Stimulated activated CD4-positive, alpha-beta T cell treated with anti-CD3 and anti-CD28 coated beads, Interleukin-1b, Interleukin-23, amount 100 ng/mL, for 24 hours (primary cell): ENCODE data around the gene SBSN.

ENCODE experiments used
- DNase-seq, 4 experiments: peaks; one replicate each; pipeline ENCODE4 v3.0.0-alpha.2; 2020; ENCODE audit warnings: low read depth in 4 of 4, low spot score in 1 of 4

SBSN gene

DNA sequence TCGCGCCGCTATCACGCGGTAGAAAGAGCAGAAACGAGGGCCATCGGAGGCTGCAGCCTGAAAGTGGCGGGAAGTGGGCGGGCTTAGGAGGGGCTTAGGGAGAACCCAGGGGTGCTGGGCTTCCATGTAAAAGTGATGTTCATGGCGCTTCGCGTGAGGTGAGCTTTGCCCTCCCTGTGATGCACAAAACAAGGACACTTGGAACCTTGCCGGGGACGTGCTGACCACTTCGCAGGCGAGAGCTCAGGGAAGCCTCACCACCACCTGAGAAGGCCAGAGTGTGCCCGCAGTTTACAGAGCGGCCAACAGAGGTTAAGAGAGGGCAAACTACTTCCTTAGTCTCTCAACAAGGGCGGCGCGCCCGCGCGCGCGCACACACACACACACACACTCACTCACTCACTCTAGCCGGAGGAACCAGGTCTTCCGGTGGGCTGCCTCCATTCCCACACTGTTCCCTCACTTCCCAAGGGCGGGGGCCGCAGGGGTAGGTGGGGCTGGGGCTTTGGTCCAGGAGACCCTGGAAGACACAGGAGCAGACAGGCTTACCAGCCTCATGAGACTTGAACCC, 5.8 kb upstream of the SBSN start:
- peak in 1 of 4 experiments; percentile 25 for DNase-seq

DNA sequence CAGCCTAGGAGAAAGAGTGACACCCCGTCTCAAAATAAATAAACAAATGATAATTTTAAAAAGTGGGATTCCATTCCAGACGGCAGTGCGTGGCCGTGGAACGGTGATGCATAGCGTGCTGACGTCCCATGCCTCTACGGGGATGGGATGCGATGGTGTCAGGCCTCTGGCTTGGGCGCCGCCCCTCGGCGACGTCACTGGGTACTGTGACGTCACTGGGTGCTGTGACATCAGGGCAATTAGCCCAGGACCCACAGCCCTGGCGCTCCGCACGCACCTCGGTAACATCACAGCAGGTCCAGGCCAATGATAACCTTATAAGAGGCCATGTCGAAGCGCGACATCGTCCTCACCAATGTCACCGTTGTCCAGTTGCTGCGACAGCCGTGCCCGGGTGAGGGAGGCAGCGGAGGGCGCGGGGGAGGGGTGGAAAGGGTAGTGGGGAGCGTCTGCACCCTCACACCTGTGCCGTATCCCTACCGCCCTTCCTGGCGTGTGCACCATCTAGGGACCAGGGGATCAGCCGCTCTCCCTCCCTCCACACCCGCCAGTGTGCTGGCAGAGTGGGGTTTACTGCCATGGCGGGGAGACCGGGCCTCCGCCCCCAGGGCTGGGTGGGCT, 5.2 kb upstream of the SBSN start, which contains the start of gene GAPDHS:
TSS of gene GAPDHS (plus strand) at position 256 of the 621 bp plus-strand sequence. CDS start at position 328, 72 bp downstream.
- DNase-seq: no peak

- no peak for DNase-seq
These were observed 3.2 kb upstream of the SBSN start for GRCh38 chr19:35531291-35531690.

GRCh38 chr19:35529241-35530218, 1.4 kb upstream of the SBSN start:
- no peak for DNase-seq

DNA sequence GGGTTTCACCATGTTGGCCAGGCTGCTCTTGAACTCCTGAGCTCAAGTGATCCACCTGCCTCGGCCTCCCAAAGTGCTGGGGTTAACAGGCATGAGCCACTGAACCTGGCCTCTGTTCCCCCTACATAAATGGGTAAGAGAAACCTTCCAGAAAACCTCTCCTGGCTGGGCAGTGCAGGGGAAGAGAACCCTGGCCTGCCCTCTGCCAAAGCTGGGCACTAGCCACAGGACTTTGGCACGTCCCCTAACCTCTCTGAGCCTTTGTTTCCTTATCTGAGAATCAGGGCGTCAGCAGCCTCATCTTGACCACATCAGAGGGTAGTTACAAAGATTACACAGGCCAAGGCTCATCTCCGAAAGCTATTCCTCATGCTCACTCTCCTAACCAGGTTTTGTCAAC, 2.2 kb downstream of the SBSN start:
- DNase-seq: no peak

DNA sequence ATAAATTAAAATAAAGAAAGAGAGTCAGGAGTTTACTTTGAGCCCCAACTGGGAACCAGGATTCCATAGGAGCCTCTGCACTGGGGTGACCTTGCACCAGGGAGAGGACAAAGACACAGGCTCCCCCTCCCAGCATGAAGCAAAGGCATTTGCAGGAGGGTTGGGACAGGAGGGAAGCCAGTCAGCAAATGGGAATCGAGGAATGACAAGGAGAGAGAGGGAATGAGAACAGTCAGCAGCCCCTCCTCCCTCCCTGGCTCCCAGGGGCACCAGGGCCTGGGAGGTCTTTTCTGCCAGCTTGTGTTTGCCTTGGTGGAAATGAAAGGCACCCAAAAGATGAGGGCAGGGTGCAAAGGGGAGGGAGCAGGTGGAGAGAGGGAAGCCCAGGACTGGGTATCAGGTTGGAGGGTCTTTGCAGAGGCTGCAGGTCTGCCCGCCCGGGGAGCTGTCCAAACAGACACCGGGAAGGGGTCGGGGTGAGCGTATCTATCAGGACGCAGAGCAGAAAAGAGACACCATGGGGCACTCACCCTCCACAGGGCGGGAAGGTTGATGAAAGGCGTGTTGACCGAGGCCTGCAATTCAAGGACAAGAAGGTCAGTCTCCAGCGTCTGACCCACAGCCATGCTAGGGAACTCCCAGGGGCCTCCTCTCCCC, 3.8 kb downstream of the SBSN start:
- DNase-seq: no peak

- no peak for DNase-seq
These were observed 5.3 kb downstream of the SBSN start for GRCh38 chr19:35522745-35523327.

DNA sequence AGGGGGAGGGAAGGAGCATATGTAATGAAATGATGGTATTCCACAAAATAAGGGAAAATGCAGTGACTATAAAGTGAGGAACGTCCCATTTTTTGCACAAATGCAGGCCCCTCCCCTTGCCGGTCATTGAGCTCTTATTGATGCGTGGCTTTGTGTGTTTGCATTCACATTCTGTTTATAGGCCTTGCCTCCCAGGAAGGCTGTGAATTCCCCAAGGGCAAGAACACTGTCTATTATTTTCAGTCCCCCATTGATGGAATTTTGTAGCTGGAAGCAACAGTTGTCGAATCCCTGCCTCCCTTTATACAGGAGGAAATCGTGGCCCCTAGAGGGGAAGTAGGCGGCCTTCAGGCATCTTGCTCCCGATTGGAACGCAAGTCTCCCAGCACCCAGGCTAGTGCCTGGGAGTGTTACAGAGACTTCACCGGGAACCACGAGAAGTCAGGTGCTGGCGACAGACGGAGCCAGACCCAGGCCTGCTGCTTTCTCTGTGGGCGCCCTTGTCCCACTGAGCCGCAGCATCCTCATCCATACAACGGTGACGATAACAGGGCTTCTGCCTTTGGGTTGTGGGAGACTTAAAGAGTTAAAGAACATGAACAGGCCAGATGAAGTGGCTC, 6.9 kb downstream of the SBSN start:
- no peak for DNase-seq

DNA sequence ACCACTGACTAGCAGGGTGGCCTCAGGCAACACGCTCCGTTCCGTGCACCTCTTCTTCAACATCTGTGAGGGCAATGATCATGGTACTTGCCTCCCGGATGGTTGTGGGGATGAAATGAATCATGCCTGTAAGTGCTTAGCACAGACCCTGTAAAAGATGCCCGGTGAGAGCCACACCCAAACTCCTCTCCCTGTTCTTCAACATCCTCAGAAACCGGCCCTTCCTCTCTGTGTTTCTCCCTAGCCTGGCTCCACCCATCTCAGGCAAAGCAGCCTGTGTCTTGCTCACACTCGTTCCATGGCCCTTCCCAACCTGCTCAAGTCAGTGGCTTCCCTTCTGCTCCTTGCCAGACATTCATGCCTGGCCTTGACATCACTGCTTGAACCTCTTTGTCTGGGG, 8.8 kb downstream of the SBSN start:
- no peak for DNase-seq

- DNase-seq: no peak
These were observed 9.8 kb downstream of the SBSN start for GRCh38 chr19:35518313-35518712.

DNA sequence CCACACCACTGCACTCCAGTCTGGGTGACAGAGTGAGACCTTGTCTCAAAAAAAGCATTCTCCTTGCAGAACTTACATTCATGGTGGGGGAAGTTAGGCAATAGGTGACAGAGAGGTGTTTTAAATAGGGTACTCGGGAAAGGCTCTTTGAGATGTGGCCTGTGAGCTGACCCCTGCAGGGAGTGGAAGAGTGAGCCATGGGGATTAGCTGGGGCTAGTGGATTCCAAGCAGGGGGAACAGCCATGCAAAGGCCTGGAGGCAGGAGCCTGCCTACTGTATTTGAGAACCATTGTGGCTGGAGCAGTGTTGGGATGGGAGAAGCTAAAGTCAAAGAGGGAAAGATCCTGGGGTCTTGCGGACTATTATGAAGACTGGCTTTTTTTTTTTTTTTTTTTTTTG, 10.8 kb downstream of the SBSN start:
- DNase-seq: no peak

GRCh38 chr19:35516310-35516709, 11.8 kb downstream of the SBSN start:
- DNase-seq: no peak

DNA sequence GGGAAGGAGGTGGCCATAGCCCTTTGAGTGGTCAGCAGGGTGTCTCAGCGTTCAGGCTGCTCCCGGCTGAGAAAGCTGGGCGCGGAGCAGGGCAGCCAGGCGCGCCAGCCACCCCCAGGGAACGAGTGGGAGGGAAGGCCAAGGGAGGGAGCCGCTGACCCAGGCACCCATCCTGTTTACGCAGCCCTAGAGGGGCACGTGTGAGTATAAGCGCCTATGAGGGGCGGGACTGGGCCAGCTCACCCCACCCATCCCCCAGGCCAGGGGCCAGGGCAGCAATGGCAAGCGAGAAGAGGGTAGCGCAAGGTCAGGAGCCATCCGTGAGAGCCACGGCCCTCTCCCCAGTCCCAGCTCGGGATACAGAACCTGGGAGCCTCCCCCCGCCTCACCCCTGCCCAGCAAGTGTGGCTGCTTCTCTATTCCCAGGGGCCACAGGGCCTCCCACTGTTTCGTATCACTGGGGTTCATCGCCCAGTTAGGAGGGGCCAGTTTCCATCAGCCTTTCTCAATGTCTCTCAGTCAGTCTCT, 13.8 kb downstream of the SBSN start:
- DNase-seq: no peak

- DNase-seq: no peak
These were observed 14.4 kb downstream of the SBSN start, which contains the start of gene DMKN for GRCh38 chr19:35513628-35514281. DMKN (minus strand) TSS chr19:35513649; CDS start chr19:35513475, 174 bp downstream.

DNA sequence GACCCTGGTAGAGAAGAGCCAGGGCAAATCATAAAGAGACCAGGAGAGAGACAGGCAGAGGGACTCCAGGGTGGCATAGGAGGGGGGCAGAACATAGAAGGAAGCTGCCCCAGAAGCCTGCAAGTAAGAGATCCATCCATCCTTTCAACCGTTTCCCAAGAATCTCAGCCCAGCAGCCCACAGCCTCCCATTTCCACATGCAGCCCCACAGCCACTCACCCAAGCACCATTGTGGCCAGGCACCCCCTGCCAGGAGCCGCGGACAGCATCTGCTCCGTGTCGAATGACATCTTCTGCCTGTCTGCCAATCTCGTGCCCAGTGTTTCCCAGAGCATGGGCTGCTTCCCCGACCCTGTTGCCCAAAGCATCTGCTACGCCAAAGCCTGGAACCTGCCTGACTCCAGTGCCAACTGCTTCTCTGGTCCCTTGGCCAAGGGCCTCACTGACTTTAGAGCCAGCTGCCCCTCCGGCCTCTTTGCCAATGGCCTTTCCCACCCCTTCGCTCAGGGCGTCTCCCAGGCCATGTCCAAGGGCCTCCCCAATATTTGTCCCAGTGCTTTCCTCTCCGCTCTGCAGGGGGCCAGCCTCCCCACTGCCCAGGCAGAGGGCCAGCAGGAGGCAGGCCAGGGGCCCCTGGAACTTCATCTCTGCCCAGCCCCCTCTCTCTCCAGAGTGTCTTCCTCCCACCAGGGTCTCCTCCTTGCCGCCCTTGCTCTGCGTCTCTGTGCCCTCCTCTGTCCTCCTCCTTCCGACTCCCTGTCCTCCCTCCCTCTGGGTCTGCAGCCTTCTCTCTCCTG, 15.1 kb downstream of the SBSN start:
- no peak for DNase-seq

DNA sequence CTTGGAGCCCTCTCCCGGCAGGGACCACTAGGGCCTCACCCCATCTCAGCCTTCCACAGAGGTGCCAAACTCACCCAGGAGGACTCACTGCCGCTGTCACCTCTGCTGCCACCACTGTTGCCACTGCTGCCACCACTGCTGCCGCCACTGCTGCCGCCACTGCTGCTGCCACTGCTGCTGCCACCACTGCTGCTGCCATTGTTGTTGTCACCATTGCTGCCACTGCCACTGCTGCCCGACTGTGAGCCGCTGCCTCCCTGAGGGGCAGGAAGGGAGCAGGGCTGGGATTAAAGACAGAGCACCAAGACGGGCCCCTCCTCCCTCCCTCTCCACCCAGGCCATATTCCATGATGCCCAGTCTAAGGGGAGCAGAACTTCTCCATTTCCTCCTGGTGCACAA, 16.8 kb downstream of the SBSN start:
- no peak for DNase-seq

DNA sequence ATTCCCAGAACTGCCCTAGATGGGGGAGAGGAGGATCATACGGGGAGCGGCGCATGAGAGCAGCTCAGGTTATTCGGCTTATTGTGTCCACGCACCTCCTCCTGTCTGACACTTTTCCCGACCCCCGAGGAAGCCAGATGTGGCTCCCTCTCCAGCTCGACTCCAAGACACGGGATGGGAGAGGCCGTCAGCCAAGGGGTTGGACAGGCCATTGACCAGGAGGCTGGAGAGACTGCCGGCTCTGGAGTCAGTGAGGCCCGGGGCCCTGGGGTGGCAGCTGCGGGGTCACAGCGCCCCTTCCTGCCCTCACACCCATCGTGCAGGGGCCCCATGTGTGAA, 17.5 kb downstream of the SBSN start:
- no peak for DNase-seq

DNA sequence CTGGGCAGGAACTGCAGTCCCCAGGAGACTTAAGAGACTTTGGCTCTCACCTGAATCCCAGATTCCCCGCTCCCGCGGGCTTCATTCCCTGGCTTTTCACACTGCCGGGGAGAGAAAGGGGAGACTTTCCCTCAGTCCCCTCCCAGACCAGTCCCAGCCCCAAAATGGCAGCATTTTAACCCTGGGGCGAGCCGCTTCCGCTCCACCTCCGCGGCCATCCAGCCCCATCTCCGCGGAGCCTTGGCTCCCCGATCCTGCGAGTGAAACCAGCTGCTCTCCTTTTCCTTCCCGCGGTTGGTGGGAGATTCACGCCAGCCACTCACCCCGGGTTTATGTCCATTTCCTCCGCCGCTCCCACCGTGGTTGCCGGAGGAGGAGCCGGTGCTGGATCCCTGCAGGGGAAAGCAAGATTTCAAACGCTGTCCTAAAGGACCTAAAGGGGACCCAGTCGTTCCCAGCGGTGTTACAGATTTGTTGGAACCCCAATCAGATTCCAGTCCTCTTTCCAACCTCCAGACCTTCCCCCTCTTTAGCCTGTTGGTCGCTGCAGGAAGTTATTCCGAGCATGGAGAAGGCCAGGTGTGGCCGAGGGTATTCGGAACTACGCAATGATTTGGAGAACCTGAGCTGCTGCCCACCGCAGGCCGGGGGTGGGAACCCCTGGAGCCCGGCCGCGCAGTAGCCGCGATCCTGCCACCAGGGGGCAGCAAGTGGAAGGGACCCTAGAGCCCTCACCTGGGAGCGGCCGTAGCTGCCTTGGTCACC, 18.1 kb downstream of the SBSN start:
- peak; percentile 63 to 65 (median 64) for DNase-seq
